OCI-LY3 (cell line): Measurements from ENCODE around the gene MRNIP.

Experiments
- CTCF ChIP-seq: fragments of 200-600, 300-600 bp; sonication (generic); IDR thresholded peaks from 2 replicates; pipeline ENCODE4 v1.5.1; 2014; ENCODE audit warnings: antibody characterized with exemption, low read length, low read depth
- EZH2phosphoT487 ChIP-seq: fragments of 200-600 bp; shearing (Covaris generic); IDR thresholded peaks from 2 replicates; pipeline ENCODE4 v1.6.1; 2018; ENCODE audit warnings: antibody characterized with exemption, mixed run types, low read depth

- TF ChIP-seq CTCF (no peak), EZH2phosphoT487 (no peak)
These were observed 7.0 kb upstream of the MRNIP start for GRCh38 chr5:179865491-179866240.
